Bone marrow (tissue), 2 donors: Measurements from ENCODE around the gene TCP11.
A peak's percentile ranks its signal among the peaks of the same experiment; 100 is the strongest.
"Not testable (repeated sequence)": the region's sequence is repeated elsewhere in the genome, so short reads cannot be mapped to it uniquely, and the experiment has no call there.

Experiments
- DNase-seq, 2 donors: peaks; one replicate each; lab custom pipeline; 2025; lab: John Stamatoyannopoulos, UW

Gene TCP11

GRCh38 chr6:35146453-35146852 is 5.3 kb upstream of the TCP11 start:
- DNase-seq = no peak

GRCh38 chr6:35145757-35146156 is 4.6 kb upstream of the TCP11 start:
- no peak for DNase-seq

- DNase-seq = no peak
Observed at GRCh38 chr6:35142588-35143569, 1.7 kb upstream of the TCP11 start.

GRCh38 chr6:35140639-35141006 is 516 bp downstream of the TCP11 start:
- DNase-seq = no peak

GRCh38 chr6:35139924-35140638 is 1.1 kb downstream of the TCP11 start:
- peak in 1 of 2 donors; percentile 50 for DNase-seq

DNA sequence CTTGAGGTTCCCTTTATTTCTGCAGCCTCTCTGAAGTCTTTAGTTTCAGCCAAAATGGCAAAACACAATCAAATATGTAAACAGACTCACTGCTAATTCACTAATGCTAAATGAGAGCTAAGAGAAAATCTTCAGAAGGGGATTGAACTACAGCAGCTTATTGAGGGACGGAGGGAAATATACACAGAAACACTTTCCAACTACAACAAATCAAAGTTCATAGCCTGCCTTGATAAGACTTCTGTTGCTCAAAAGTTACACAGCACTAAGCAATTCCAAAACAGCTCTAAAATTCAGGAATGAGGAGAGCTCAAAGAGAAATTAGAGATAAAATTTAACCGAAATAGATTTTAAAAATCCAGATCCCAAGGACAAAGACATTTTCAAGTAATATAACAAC is 1.7 kb downstream of the TCP11 start:
- no peak for DNase-seq

DNA sequence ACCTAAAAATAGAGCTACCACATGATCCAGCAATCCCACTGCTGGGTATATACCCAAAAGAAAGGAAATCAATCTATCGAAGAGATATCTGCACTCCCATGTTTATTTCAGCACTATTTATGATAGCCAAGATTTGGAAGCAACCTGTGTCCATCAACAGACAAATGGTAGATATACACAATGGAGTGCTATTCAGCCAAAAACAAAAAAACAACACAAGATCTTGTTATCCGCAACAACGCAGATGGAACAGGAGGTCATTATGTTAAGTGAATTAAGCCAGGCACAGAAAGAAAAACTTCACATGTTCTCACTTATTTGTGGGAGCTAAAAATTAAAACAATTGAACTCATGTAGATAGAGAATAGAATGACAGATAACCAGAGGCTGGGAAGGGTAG is 2.9 kb downstream of the TCP11 start:
- DNase-seq = not testable (repeated sequence)

DNA sequence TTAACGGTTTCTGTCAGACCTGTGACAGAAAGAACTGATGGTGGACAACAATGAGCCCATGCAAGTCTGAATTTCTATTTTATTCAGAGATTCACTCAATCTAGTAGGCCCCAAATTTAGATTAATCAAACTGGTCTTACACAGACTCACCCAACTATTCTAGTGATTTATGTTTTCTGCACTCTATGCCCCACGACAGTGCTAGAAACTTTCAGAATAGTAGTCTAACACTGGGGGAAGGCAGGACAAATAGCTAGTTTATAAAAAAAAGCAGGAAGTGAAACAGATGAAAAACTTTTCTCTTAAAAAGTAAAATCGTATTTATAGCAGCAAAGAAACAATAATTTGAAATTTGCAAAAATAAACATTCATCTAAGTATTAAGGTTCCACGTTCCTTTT is 5.0 kb downstream of the TCP11 start:
- DNase-seq = no peak

- no peak for DNase-seq
Observed at GRCh38 chr6:35128496-35128895, 12.6 kb downstream of the TCP11 start.

DNA sequence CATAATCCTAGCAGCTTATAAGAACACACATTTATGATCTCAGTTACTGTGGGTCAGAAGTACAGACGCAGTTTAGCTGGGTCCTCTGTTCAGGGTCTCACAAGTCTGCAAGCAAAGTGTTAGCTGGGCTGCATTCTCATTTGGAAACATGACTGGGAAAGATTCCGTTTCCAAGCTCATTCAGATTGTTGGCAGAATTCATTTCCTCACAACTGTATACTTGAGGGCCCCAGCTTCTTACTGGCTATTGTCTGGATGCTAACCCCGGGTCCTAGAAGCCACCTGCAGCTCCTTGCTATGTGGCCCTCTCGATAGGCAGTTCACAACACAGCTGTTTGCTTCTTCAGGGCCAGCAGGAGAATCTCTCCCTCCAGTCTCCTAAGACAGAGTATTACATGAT is 13.1 kb downstream of the TCP11 start:
- DNase-seq = no peak

DNA sequence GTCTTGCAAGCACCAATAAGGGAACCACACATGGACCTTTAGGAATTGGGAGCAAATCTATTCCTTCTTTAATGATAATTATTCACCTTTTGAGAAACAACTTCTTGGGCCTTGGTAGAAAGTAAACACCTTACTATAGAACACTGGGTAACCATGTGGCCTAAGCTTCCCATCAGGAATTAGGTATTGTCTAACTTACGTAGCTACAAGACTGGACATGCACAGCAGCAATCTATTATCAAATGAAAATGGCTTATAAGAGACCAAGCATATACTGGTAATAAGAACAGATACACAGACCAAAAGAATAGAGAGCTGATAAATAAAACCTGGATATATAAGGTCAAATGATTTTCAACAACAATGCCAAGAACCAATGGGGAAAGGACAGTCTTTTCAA is 16.8 kb downstream of the TCP11 start:
- no peak for DNase-seq

DNA sequence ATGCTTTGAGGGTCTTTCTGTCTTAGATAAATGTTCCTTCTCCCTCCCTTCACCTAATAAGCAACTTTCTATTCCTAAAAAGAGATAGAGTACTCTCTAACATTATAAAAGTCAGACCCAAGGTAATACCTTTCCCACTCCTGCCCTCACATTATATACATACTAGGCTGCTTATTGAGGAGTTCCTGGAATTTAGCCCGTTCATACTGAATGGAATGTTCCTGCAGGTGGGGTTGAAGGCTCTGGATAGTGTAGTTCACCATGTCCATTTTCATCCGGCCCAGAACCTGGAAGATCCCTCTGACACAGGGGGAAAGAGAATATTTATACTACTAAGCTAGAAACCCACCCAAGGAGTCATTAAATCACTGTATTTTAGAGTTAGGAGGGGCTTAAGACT is 20.4 kb downstream of the TCP11 start:
- no peak for DNase-seq

GRCh38 chr6:35108309-35108885 is 32.7 kb downstream of the TCP11 start:
- no peak for DNase-seq

GRCh38 chr6:35107761-35108160 is 33.4 kb downstream of the TCP11 start:
- not testable (repeated sequence) for DNase-seq

DNA sequence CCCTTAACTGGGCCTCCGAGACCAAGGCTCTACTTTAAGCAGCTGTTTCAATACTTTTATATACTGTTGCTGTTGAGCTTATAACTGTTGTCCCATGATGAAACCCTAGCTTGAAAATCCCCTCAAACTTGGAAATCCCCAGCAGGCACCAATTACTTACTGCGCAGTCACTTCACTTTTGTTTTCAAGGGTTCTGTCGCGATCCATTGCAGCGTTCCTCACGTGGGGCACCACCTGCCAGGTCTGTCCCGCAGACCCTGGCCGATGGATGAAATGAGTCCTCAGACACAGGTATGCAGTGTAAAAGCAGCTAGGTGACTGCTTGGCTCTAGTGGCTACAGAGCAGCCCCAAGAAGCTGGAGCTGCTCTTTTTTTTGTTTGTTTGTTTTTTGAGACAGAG is 33.9 kb downstream of the TCP11 start:
- DNase-seq = not testable (repeated sequence)

GRCh38 chr6:35106061-35106460 is 35.1 kb downstream of the TCP11 start:
- DNase-seq = not testable (repeated sequence)

DNA sequence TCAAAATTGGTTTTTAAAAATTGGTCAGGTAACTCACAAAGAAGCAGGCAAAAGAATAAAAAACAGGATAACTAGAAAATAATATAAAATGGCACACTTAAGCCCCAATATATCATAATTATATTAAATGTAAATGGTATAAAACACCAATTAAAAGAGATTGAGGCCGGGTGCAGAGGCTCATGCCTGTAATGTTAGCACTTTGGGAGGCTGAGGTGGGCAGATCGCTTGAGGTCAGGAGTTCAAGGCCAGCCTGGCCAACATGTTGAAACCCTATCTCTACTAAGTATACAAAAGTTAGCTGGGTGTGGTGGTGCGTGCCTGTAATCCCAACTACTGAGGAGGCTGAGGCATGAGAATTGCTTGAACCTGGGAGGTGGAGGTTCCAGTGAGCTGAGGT is 36.1 kb downstream of the TCP11 start:
- no peak for DNase-seq

DNA sequence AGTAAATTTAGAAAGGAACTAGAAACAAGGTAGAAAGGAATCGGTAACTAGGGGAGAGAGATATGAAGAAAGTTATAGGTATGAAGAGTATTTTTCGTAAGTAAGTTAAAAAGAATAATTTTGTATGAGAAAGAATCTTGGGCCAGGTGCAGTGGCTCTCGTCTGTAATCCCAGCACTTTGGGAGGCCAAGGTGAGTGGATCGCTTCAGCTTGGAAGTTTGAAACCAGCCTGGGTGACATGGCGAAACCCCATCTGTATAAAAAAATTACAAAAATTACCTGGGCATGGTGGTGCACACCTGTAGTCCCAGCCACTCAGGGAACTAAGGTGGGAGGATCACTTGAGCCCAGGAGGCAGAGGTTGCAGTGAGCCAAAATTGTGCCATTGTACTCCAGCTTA is 42.0 kb downstream of the TCP11 start:
- no peak for DNase-seq

DNA sequence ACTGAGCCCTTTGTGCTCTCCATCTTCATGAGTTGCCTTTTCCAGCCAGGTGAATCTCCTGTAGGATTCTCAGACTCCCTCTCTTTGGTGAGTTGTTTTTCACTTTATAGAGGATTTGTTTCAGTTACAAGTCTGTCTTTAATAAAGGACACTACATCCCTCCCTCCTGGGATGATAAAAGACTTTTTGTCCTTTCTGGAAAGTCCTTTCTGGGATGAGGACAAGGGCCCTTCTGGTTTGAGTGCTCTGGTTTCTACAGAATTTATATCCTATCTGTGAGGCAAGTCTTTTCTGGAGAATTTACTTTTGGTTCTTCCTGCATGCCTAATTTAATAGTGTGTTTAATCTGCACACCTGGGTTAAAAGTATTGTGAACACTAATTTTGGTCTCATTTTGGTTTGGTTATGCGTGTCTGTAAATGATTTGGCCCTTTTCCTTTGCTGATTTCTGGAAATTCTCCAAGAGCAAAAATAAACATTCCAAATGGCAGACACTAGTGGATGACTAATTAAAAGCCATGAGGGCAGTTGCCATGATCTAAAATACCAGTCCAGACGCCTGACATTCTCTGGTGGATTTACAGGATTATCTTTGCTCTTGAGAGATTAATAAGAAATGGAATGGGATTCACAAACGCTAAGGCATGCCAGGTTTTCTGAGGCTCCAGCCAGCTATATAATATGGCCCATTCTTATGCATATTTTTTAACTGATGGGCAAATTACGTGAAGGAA is 44.8 kb downstream of the TCP11 start:
- DNase-seq = no peak

DNA sequence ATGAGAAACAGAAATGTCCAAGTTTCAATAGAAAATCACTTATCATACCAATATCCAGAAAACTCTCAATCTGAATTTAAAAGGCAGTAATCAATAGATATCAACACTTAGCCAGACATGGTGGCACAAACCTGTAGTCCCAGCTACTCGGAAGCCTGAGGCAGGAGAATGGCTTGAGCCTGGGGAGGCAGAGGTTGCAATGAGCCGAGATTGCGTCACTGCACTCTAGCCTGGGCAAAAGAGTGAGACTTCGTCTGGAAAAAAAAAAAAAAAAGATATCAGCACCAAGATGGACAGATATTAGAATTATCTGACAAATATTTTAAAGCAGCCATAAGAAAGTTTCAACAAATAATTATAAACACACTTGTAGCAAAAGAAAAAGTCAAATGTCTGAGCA is 47.0 kb downstream of the TCP11 start:
- no peak for DNase-seq

GRCh38 chr6:35093783-35094182 is 47.4 kb downstream of the TCP11 start:
- no peak for DNase-seq

- DNase-seq = no peak
Observed at GRCh38 chr6:35093118-35093445, 48.1 kb downstream of the TCP11 start.
